MM.1S (cell line): ENCODE results near the gene PRKCA.

Experiments
- DNase-seq: peaks from one replicate; pipeline ENCODE4 v3.0.0-alpha.2; 2015
- H2AFZ ChIP-seq: fragments of 300-600 bp; sonication (generic); 2 replicates; pipeline ENCODE4 v1.6.0; 2016; ENCODE audit warnings: antibody characterized with exemption, low read length
- H3F3A ChIP-seq: fragments of 300-600 bp; sonication (generic); 2 replicates; pipeline ENCODE4 v1.6.1; 2016; ENCODE audit warnings: mild to moderate bottlenecking, antibody characterized with exemption, low read length, moderate library complexity, mixed read lengths; ENCODE audit not compliant: insufficient read depth
- H3K27ac ChIP-seq: fragments of 300-600 bp; sonication (generic); 2 replicates; pipeline ENCODE4 v1.5.1; 2016; ENCODE audit warnings: mild to moderate bottlenecking, low read length
- H3K27me3 ChIP-seq: fragments of 300-600 bp; sonication (generic); replicated peaks from 2 replicates; pipeline ENCODE4 v1.6.0; 2016; ENCODE audit warnings: low read length; ENCODE audit not compliant: insufficient read depth
- H3K36me3 ChIP-seq: fragments of 300-600 bp; sonication (generic); replicated peaks from 2 replicates; pipeline ENCODE4 v1.6.1; 2016; ENCODE audit warnings: mild to moderate bottlenecking, low read length, mixed read lengths; ENCODE audit not compliant: insufficient read depth
- H3K4me1 ChIP-seq: fragments of 300-600 bp; sonication (generic); 2 replicates; pipeline ENCODE4 v1.6.1; 2016; ENCODE audit warnings: low read length, mixed read lengths
- H3K4me2 ChIP-seq: fragments of 300-600 bp; sonication (generic); 2 replicates; pipeline ENCODE4 v1.6.0; 2016; ENCODE audit warnings: low read depth, low read length
- H3K4me3 ChIP-seq: fragments of 300-600 bp; sonication (generic); 2 replicates; pipeline ENCODE4 v1.5.1; 2016; ENCODE audit warnings: low read length, mixed read lengths
- H3K79me2 ChIP-seq: fragments of 300-600 bp; sonication (generic); 2 replicates; pipeline ENCODE4 v1.6.1; 2016; ENCODE audit warnings: mixed run types, low read length, mixed read lengths
- H3K9ac ChIP-seq: fragments of 300-600 bp; sonication (generic); 2 replicates; pipeline ENCODE4 v1.6.1; 2016; ENCODE audit warnings: low read length, mixed read lengths
- H3K9me2 ChIP-seq: fragments of 300-600 bp; sonication (generic); replicated peaks from 2 replicates; pipeline ENCODE4 v1.6.1; 2016; ENCODE audit warnings: mild to moderate bottlenecking, low read length, mixed read lengths; ENCODE audit not compliant: insufficient read depth
- H3K9me3 ChIP-seq: fragments of 300-600 bp; sonication (generic); replicated peaks from 2 replicates; pipeline ENCODE4 v1.6.1; 2016; ENCODE audit warnings: mild to moderate bottlenecking, low read length, mixed read lengths; ENCODE audit not compliant: insufficient read depth
- H4K20me1 ChIP-seq: fragments of 300-600 bp; sonication (generic); 2 replicates; pipeline ENCODE4 v1.6.1; 2016; ENCODE audit warnings: mild to moderate bottlenecking, low read length, moderate library complexity, mixed read lengths; ENCODE audit not compliant: insufficient read depth
- EZH2 ChIP-seq: fragments of 300-600 bp; sonication (generic); optimal IDR thresholded peaks from 2 replicates; pipeline ENCODE3; 2017; ENCODE audit warnings: low read depth, mild to moderate bottlenecking, antibody characterized with exemption, low read length, mixed read lengths
- EZH2phosphoT487 ChIP-seq: fragments of 300-600 bp; sonication (generic); IDR thresholded peaks from 2 replicates; pipeline ENCODE4 v1.6.1; 2018; ENCODE audit warnings: antibody characterized with exemption, low read length
- TF ChIP-seq, protein P1 (sequence below): fragments of 300-600 bp; sonication (generic); IDR thresholded peaks from 2 replicates; pipeline ENCODE4 v1.5.1; 2016; ENCODE audit warnings: antibody characterized with exemption, low read length, mixed read lengths

The PRKCA gene

GRCh38 chr17:66783656-66784381 is 481.4 kb downstream of the PRKCA start:
- no peaks in the 10 kb centered on the region for H3K27me3 ChIP-seq
- no peak overlapping the region for H3K4me3 ChIP-seq
- no peaks in the 10 kb centered on the region for H3K36me3 ChIP-seq
- no peaks in the 10 kb centered on the region for H4K20me1 ChIP-seq
- H3F3A ChIP-seq = no peaks in the 10 kb centered on the region
- no peaks in the 10 kb centered on the region for H3K79me2 ChIP-seq
- DNase-seq = no peak
- H3K9me3 ChIP-seq = no peaks in the 10 kb centered on the region
- TF ChIP-seq, protein P1, sequence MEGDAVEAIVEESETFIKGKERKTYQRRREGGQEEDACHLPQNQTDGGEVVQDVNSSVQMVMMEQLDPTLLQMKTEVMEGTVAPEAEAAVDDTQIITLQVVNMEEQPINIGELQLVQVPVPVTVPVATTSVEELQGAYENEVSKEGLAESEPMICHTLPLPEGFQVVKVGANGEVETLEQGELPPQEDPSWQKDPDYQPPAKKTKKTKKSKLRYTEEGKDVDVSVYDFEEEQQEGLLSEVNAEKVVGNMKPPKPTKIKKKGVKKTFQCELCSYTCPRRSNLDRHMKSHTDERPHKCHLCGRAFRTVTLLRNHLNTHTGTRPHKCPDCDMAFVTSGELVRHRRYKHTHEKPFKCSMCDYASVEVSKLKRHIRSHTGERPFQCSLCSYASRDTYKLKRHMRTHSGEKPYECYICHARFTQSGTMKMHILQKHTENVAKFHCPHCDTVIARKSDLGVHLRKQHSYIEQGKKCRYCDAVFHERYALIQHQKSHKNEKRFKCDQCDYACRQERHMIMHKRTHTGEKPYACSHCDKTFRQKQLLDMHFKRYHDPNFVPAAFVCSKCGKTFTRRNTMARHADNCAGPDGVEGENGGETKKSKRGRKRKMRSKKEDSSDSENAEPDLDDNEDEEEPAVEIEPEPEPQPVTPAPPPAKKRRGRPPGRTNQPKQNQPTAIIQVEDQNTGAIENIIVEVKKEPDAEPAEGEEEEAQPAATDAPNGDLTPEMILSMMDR = no peak
- no peak for TF ChIP-seq EZH2phosphoT487
- no peak for TF ChIP-seq EZH2
- no peak overlapping the region for H3K9ac ChIP-seq
- no peaks in the 10 kb centered on the region for H3K9me2 ChIP-seq
- H3K27ac ChIP-seq = no peak overlapping the region
- H2AFZ ChIP-seq = no peak overlapping the region
- no peaks in the 10 kb centered on the region for H3K4me1 ChIP-seq
- H3K4me2 ChIP-seq = no peak overlapping the region

DNA sequence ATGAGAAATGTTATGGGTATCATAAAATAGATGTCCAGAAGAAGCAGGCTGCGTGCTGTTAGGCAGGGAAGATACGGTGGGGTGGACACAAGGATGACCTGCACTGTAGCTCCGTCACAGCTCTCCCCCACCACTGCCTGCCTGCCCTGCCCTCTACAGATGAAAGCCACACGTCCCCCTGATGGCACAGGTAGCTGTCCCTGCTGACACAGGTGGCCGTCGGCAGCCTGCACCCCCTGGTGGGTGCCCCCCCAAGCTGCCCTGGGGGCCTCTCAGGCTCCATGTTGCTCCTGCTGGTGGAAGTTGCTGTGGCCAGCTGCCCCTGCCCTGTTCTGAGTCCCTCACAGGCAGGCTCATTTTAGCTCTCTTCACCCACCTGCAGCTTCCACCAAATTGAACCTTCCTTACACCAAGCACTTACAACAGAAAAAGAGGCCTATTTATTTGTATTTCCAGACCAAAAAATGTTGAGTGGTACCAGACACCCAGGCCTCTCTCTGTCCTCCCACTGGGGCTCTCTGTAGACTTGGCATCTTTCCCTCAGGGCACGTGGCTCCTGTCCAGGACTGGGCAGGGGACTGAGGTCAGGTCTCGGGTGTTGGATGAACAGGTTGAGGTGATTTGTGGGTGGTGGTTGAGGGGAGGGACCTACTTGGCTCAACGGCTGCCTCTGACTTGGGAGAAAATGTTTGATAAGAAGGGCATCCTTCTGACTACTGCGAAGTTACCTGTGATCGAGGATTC is 482.4 kb downstream of the PRKCA start:
- DNase-seq = no peak
- Histone ChIP-seq H3K4me2 (no peak overlapping the region), H3K9me2 (no peaks in the 10 kb centered on the region), H3K79me2 (no peaks in the 10 kb centered on the region), H3K9ac (no peak overlapping the region), H3K9me3 (no peaks in the 10 kb centered on the region), H4K20me1 (no peaks in the 10 kb centered on the region), H3K27ac (no peak overlapping the region), H3K36me3 (no peaks in the 10 kb centered on the region), H3K27me3 (no peaks in the 10 kb centered on the region), H3F3A (no peaks in the 10 kb centered on the region), H3K4me1 (no peaks in the 10 kb centered on the region), H2AFZ (no peak overlapping the region), H3K4me3 (no peak overlapping the region)
- TF ChIP-seq, protein P1 = no peak
- TF ChIP-seq EZH2phosphoT487 (no peak), EZH2 (no peak)

DNA sequence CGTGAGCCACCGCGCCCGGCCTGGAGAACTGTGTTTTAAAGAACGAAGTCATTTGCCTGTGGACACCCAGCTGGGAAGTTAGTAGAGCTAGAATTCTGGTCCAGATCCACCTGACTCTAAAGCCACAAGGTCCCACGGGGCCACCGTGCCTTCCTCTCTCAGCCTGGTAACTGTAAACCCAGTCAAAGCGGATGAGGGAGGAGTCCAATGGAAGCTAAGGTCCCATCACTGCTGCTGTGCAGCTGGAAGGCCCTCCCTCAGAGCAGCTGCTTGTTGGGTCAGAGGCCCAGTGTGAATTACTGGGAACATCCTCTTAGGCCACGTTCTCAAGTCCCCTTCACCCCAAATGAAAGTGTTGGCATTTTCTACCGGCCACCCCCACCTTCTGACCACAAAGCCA is 483.7 kb downstream of the PRKCA start:
- no peaks in the 10 kb centered on the region for H3K27me3 ChIP-seq
- no peaks in the 10 kb centered on the region for H3K36me3 ChIP-seq
- H3K4me2 ChIP-seq = no peak overlapping the region
- H3K9me2 ChIP-seq = no peaks in the 10 kb centered on the region
- H2AFZ ChIP-seq = no peak overlapping the region
- H3K4me3 ChIP-seq = no peak overlapping the region
- no peaks in the 10 kb centered on the region for H3K4me1 ChIP-seq
- no peaks in the 10 kb centered on the region for H3K79me2 ChIP-seq
- TF ChIP-seq EZH2 (no peak), EZH2phosphoT487 (no peak)
- TF ChIP-seq, protein P1 = no peak
- H3K27ac ChIP-seq = no peak overlapping the region
- H3F3A ChIP-seq = no peaks in the 10 kb centered on the region
- no peaks in the 10 kb centered on the region for H3K9me3 ChIP-seq
- H3K9ac ChIP-seq = no peak overlapping the region
- H4K20me1 ChIP-seq = no peaks in the 10 kb centered on the region
- no peak for DNase-seq
